Fibroblast of pulmonary artery (primary cell): ENCODE results near the gene POLR2F.

Source experiments
- DNase-seq: peaks from one replicate; pipeline ENCODE4 v3.0.0-alpha.2; 2010; ENCODE audit warnings: low read depth
- H3K4me3 ChIP-seq: replicated peaks from 2 replicates; pipeline ENCODE4 v1.5.1; 2011; ENCODE audit warnings: low read depth, mild to moderate bottlenecking, control low read depth, low read length, moderate library complexity
- TF ChIP-seq, protein P1 (sequence below): IDR thresholded peaks from 2 replicates; pipeline ENCODE4 v1.5.1; 2011; ENCODE audit warnings: mild to moderate bottlenecking, control low read depth, low read length, inconsistent platforms; ENCODE audit errors: missing control alignments

POLR2F gene

DNA sequence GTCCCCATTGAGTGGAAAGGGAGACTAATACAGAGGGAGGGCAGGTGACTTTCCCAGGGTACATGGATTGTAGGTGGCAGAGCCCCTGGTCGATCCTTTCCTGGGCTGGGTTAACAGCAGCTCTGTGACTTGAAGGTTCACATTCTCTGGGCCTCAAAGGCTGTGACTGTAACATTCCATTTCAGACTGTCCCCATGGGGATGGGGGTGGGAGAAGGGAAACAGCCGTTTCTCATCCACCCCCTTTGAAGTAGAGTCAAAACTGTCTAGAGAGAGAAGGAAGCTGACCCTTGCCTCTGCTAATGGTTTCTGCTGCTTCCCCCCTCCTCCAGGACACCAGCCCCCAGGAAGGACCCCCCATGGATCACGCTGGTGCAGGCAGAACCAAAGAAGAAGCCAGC lies 28.2 kb upstream of the POLR2F start:
- no peak for DNase-seq
- TF ChIP-seq, protein P1, sequence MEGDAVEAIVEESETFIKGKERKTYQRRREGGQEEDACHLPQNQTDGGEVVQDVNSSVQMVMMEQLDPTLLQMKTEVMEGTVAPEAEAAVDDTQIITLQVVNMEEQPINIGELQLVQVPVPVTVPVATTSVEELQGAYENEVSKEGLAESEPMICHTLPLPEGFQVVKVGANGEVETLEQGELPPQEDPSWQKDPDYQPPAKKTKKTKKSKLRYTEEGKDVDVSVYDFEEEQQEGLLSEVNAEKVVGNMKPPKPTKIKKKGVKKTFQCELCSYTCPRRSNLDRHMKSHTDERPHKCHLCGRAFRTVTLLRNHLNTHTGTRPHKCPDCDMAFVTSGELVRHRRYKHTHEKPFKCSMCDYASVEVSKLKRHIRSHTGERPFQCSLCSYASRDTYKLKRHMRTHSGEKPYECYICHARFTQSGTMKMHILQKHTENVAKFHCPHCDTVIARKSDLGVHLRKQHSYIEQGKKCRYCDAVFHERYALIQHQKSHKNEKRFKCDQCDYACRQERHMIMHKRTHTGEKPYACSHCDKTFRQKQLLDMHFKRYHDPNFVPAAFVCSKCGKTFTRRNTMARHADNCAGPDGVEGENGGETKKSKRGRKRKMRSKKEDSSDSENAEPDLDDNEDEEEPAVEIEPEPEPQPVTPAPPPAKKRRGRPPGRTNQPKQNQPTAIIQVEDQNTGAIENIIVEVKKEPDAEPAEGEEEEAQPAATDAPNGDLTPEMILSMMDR = no peak
- no peak overlapping the region for H3K4me3 ChIP-seq

DNA sequence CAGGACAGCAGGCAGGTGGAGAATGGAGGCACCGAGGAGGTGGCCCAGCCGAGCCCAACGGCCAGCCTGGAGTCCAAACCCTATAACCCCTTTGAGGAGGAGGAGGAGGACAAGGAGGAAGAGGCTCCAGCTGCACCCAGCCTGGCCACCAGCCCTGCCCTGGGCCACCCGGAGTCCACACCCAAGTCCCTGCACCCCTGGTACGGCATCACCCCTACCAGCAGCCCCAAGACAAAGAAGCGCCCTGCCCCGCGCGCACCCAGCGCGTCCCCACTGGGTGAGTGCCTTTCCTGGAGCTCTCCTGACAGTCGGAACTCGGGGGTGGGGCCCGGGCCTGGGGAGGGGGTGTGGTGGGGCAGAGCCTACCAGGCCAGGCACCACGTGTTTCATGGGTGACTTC lies 27.7 kb upstream of the POLR2F start:
- H3K4me3 ChIP-seq = no peak overlapping the region
- no peak for DNase-seq
- TF ChIP-seq, protein P1 = no peak

DNA sequence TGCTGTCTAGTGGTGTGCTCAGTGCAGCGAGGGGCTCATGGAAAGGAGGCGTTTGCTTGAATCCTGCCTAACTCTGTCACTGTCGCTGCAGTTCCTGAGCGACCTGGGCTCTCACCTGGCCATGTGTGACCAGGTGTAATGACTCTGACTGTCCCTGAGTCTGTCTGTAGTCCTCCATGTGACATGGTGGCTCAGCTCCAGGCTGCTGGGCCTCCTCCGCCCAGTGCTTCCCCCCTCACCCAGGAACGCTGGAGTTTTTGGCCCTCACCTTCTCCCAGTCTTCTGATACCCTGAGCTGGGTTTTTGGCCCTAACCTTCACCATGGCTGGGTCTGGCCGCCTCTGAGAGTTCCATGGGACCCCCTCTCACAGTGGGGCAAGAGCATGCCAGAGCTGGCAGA lies 27.1 kb upstream of the POLR2F start:
- no peak for DNase-seq
- H3K4me3 ChIP-seq = no peak overlapping the region
- TF ChIP-seq, protein P1 = no peak

DNA sequence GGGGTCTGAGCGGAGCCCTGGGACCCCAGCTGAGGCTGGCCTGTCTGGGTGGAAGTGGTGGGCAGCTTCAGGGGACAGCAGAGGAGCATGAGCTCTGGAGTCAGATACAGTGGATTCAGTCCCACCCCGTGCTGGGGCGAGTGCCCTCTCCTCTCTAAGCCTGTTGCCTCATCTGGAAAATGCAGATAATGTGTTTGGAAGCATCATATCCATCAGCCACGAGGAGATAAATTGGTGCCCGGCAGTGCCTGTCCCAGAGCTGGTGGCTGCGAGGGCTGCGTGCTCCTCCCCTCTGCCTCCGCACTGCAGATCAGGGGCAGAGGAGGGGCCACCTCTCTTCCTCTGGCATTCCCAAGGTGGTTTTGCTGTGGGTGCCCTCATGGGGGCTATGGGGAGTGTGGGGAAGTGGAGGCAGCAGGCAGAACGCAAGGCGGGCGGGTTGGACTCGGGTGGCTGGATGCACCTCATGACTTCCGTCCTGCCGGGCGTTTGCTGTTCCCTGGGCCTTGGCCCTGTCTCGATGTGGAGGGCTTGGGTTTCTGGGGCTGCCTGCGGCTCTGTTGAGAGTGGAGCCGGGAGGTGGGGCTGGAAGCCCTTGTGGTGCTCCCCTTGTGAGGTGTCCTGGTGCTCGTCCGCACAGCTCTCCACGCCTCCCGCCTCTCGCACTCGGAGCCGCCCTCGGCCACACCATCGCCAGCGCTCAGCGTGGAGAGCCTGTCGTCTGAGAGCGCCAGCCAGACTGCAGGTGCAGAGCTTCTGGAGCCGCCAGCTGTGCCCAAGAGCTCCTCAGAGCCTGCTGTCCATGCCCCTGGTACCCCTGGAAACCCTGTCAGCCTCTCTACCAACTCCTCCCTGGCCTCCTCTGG lies 26.5 kb upstream of the POLR2F start:
- TF ChIP-seq, protein P1 = no peak
- H3K4me3 ChIP-seq = no peak overlapping the region

DNA sequence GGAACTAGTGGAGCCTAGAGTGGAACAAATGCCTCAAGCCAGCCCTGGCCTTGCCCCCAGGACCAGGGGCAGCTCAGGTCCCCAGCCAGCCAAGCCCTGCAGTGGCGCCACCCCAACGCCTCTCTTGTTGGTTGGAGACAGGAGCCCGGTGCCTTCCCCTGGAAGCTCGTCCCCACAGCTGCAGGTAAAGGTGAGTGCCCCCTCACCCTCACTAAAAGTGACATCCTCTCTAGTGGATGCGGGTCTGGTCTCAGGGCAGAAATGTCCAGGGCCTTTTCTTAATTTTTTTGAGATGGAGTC lies 25.9 kb upstream of the POLR2F start:
- DNase-seq = no peak
- TF ChIP-seq, protein P1 = no peak
- no peak overlapping the region for H3K4me3 ChIP-seq

More for the DNA sequence above, 26.5 kb upstream of the POLR2F start:
- DNase-seq = no peak

DNA sequence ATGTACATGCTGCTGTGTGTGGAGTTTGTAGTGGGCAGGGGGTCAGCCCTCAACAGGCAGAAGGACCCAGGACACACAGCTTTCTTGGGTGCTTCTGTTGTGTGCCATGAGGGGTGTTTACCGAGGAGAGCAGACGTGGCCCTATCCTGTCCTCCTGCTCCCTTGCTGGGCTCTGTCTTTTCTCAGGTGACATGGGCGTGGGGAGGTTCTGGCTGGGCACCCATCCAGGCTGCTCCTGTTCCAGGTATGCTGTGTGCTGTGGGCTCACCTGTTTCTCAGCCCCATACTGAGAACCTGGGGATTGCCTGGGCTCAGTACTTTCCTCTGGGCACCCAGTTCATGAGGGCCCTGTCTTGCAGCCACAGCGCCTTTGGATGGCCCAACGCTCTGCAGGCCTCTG lies 24.1 kb upstream of the POLR2F start:
- no peak overlapping the region for H3K4me3 ChIP-seq
- DNase-seq = no peak
- TF ChIP-seq, protein P1 = no peak
